GM12892 (cell line): ENCODE results near the gene FIBCD1.

Experiments used
- POLR2A ChIP-seq: IDR thresholded peaks from 2 replicates; pipeline ENCODE4 v1.6.1; 2011; ENCODE audit warnings: low read depth, low read length, control low read depth
- POLR2AphosphoS5 ChIP-seq: IDR thresholded peaks from 2 replicates; pipeline ENCODE4 v1.6.1; 2011; ENCODE audit warnings: low read depth, low read length, control low read depth
- TAF1 ChIP-seq: IDR thresholded peaks from 2 replicates; pipeline ENCODE4 v1.6.1; 2011; ENCODE audit warnings: low read depth, mild to moderate bottlenecking, control low read depth, low read length, borderline replicate concordance

GRCh38 chr9:130965680-130966079, 26.6 kb upstream of the FIBCD1 start:
- TF ChIP-seq POLR2A (no peak), POLR2AphosphoS5 (no peak), TAF1 (no peak)
